Measurements from ENCODE around the gene UBXN4.

UBXN4 gene

GRCh38 chr2:135815269-135815668, 73.6 kb downstream of the UBXN4 start:
- peak; percentile 32 for DNase-seq

- no peak for DNase-seq
Measured at GRCh38 chr2:135817466-135817865, 75.8 kb downstream of the UBXN4 start.

- DNase-seq, result no peak
Measured at GRCh38 chr2:135817951-135818350, 76.3 kb downstream of the UBXN4 start.

- DNase-seq, result peak; percentile 74
Measured at GRCh38 chr2:135818937-135819610, 77.4 kb downstream of the UBXN4 start.

GRCh38 chr2:135820003-135820618, 78.5 kb downstream of the UBXN4 start:
- DNase-seq, result peak; percentile 92

- DNase-seq, result no peak
Measured at GRCh38 chr2:135821190-135821589, 79.5 kb downstream of the UBXN4 start.

- no peak for DNase-seq
Measured at GRCh38 chr2:135822855-135823254, 81.2 kb downstream of the UBXN4 start.

GRCh38 chr2:135825131-135825530, 83.5 kb downstream of the UBXN4 start:
- no peak for DNase-seq

GRCh38 chr2:135825550-135826176, 84.0 kb downstream of the UBXN4 start:
- DNase-seq, result no peak

GRCh38 chr2:135826544-135826943, 84.9 kb downstream of the UBXN4 start:
- no peak for DNase-seq

GRCh38 chr2:135829378-135830135, 87.9 kb downstream of the UBXN4 start:
- DNase-seq, result no peak

- no peak for DNase-seq
Measured at GRCh38 chr2:135831180-135831812, 89.6 kb downstream of the UBXN4 start.

- no peak for DNase-seq
Measured at GRCh38 chr2:135832891-135833290, 91.2 kb downstream of the UBXN4 start.
